HEK293 (cell line): ENCODE data around the gene PRAF2.
A peak's percentile ranks its signal among the peaks of the same experiment; 100 is the strongest.

Source experiments
- BCL11B ChIP-seq: fragments of 450-650 bp; formaldehyde crosslinking; IDR thresholded peaks from 2 replicates; pipeline ENCODE4 v1.5.1; 2016; ENCODE audit warnings: low read depth, missing biosample characterization, missing genetic modification characterization
- HOXC10 ChIP-seq: sonication (generic); formaldehyde crosslinking; IDR thresholded peaks from 2 replicates; pipeline ENCODE4 v1.8.1; 2023; ENCODE audit warnings: mild to moderate bottlenecking, missing genetic modification reagents
- PRDM6 ChIP-seq: fragments of 450-650 bp; formaldehyde crosslinking; IDR thresholded peaks from 2 replicates; pipeline ENCODE4 v1.5.1; 2017; ENCODE audit warnings: missing biosample characterization, missing genetic modification characterization
- REST ChIP-seq: fragments of 450-650 bp; formaldehyde crosslinking; IDR thresholded peaks from 2 replicates; pipeline ENCODE4 v1.5.1; 2016; ENCODE audit warnings: missing biosample characterization, missing genetic modification characterization
- SALL2 ChIP-seq: fragments of 450-650 bp; formaldehyde crosslinking; IDR thresholded peaks from 2 replicates; pipeline ENCODE4 v1.5.0; 2017; ENCODE audit warnings: missing biosample characterization, mild to moderate bottlenecking, missing genetic modification characterization, borderline replicate concordance
- SP2 ChIP-seq: fragments of 450-650 bp; formaldehyde crosslinking; IDR thresholded peaks from 2 replicates; pipeline ENCODE4 v1.5.1; 2016; ENCODE audit warnings: missing biosample characterization, missing genetic modification characterization
- SP3 ChIP-seq: fragments of 450-650 bp; formaldehyde crosslinking; IDR thresholded peaks from 2 replicates; pipeline ENCODE4 v1.5.1; 2016; ENCODE audit warnings: missing biosample characterization, missing genetic modification characterization
- ZBTB21 ChIP-seq: fragments of 450-650 bp; formaldehyde crosslinking; IDR thresholded peaks from 2 replicates; pipeline ENCODE4 v1.5.1; 2017; ENCODE audit warnings: missing biosample characterization, missing genetic modification characterization
- ZBTB44 ChIP-seq: fragments of 450-650 bp; IDR thresholded peaks from 2 replicates; pipeline ENCODE4 v1.5.1; 2018; ENCODE audit warnings: missing biosample characterization, mild to moderate bottlenecking, missing genetic modification characterization
- ZBTB8A ChIP-seq: fragments of 450-650 bp; formaldehyde crosslinking; IDR thresholded peaks from 2 replicates; pipeline ENCODE4 v1.5.1; 2016; ENCODE audit warnings: missing biosample characterization, missing genetic modification characterization
- ZEB2 ChIP-seq: fragments of 450-650 bp; formaldehyde crosslinking; IDR thresholded peaks from 2 replicates; pipeline ENCODE4 v1.5.1; 2016; ENCODE audit warnings: missing biosample characterization, missing genetic modification characterization
- ZFP41 ChIP-seq: fragments of 450-650 bp; formaldehyde crosslinking; IDR thresholded peaks from 2 replicates; pipeline ENCODE4 v1.5.1; 2016; ENCODE audit warnings: missing biosample characterization, missing genetic modification characterization, borderline replicate concordance
- ZIC2 ChIP-seq: fragments of 450-650 bp; formaldehyde crosslinking; IDR thresholded peaks from 2 replicates; pipeline ENCODE4 v1.5.1; 2016; ENCODE audit warnings: missing biosample characterization, missing genetic modification characterization
- ZNF133 ChIP-seq: fragments of 450-650 bp; formaldehyde crosslinking; IDR thresholded peaks from 2 replicates; pipeline ENCODE4 v1.5.1; 2016; ENCODE audit warnings: missing biosample characterization, missing genetic modification characterization
- ZNF175 ChIP-seq: fragments of 450-650 bp; formaldehyde crosslinking; IDR thresholded peaks from 2 replicates; pipeline ENCODE4 v1.5.1; 2016; ENCODE audit warnings: missing biosample characterization, missing genetic modification characterization
- ZNF2 ChIP-seq: fragments of 450-650 bp; formaldehyde crosslinking; IDR thresholded peaks from 2 replicates; pipeline ENCODE4 v1.5.1; 2016; ENCODE audit warnings: missing biosample characterization, missing genetic modification characterization
- ZNF202 ChIP-seq: fragments of 450-650 bp; formaldehyde crosslinking; IDR thresholded peaks from 2 replicates; pipeline ENCODE4 v1.5.1; 2016; ENCODE audit warnings: missing biosample characterization, missing genetic modification characterization, borderline replicate concordance
- ZNF341 ChIP-seq: fragments of 450-650 bp; formaldehyde crosslinking; IDR thresholded peaks from 2 replicates; pipeline ENCODE4; 2016; ENCODE audit warnings: low read depth, missing biosample characterization, missing genetic modification characterization
- ZNF404 ChIP-seq: fragments of 450-650 bp; formaldehyde crosslinking; IDR thresholded peaks from 2 replicates; pipeline ENCODE4 v1.5.1; 2017; ENCODE audit warnings: missing biosample characterization, missing genetic modification characterization
- ZNF473 ChIP-seq: fragments of 450-650 bp; formaldehyde crosslinking; IDR thresholded peaks from 2 replicates; pipeline ENCODE4 v1.5.1; 2017; ENCODE audit warnings: missing biosample characterization, missing genetic modification characterization
- ZNF513 ChIP-seq: fragments of 450-650 bp; IDR thresholded peaks from 2 replicates; pipeline ENCODE4 v1.5.1; 2018; ENCODE audit warnings: missing biosample characterization, missing genetic modification characterization
- ZNF529 ChIP-seq: fragments of 450-650 bp; formaldehyde crosslinking; IDR thresholded peaks from 2 replicates; pipeline ENCODE4 v1.5.1; 2017; ENCODE audit warnings: missing genetic modification characterization, missing biosample characterization; ENCODE audit not compliant: insufficient replicate concordance
- ZNF530 ChIP-seq: fragments of 450-650 bp; formaldehyde crosslinking; IDR thresholded peaks from 2 replicates; pipeline ENCODE4 v1.5.1; 2016; ENCODE audit warnings: low read depth, missing biosample characterization, missing genetic modification characterization
- ZNF558 ChIP-seq: fragments of 450-650 bp; formaldehyde crosslinking; IDR thresholded peaks from 2 replicates; pipeline ENCODE4 v1.5.1; 2016; ENCODE audit warnings: missing biosample characterization, missing genetic modification characterization
- ZNF580 ChIP-seq: fragments of 450-650 bp; formaldehyde crosslinking; IDR thresholded peaks from 2 replicates; pipeline ENCODE4 v1.5.1; 2016; ENCODE audit warnings: missing biosample characterization, missing genetic modification characterization
- ZNF585B ChIP-seq: fragments of 450-650 bp; formaldehyde crosslinking; IDR thresholded peaks from 2 replicates; pipeline ENCODE4 v1.5.1; 2016; ENCODE audit warnings: missing biosample characterization, missing genetic modification characterization
- ZNF621 ChIP-seq: fragments of 450-650 bp; formaldehyde crosslinking; IDR thresholded peaks from 2 replicates; pipeline ENCODE4 v1.5.1; 2017; ENCODE audit warnings: missing biosample characterization, missing genetic modification characterization
- ZNF639 ChIP-seq: fragments of 450-650 bp; formaldehyde crosslinking; IDR thresholded peaks from 2 replicates; pipeline ENCODE4 v1.5.1; 2016; ENCODE audit warnings: missing biosample characterization, missing genetic modification characterization
- ZNF670 ChIP-seq: fragments of 450-650 bp; formaldehyde crosslinking; IDR thresholded peaks from 2 replicates; pipeline ENCODE4 v1.5.1; 2016; ENCODE audit warnings: missing biosample characterization, missing genetic modification characterization, low read depth
- ZNF701 ChIP-seq: fragments of 450-650 bp; formaldehyde crosslinking; IDR thresholded peaks from 2 replicates; pipeline ENCODE4 v1.5.1; 2016; ENCODE audit warnings: missing biosample characterization, missing genetic modification characterization
- ZNF830 ChIP-seq: fragments of 450-650 bp; IDR thresholded peaks from 2 replicates; pipeline ENCODE4 v1.5.0; 2018; ENCODE audit warnings: missing biosample characterization, missing genetic modification characterization, low read depth, mild to moderate bottlenecking, moderate library complexity

Gene PRAF2

GRCh38 chrX:49039598-49040375 is 34.0 kb downstream of the PRAF2 start (continued):
- TF ChIP-seq ZBTB21 (peak; percentile 57), ZNF529 (no peak), ZNF585B (tag by site-specific recombination) (no peak), ZNF341 (tag by site-specific recombination) (no peak), ZNF2 (tag by site-specific recombination) (no peak), ZIC2 (tag by site-specific recombination) (0 out of 2 replicates have a peak, but pooled peaks have one; percentile 34), SALL2 (tag by site-specific recombination) (no peak), ZNF404 (tag by site-specific recombination) (no peak), PRDM6 (tag by site-specific recombination) (no peak), ZNF473 (tag by site-specific recombination) (no peak), ZNF530 (tag by site-specific recombination) (no peak), SP3 (tag by site-specific recombination) (peak; percentile 64; the same call in 1 of the 2 replicates), ZNF639 (tag by site-specific recombination) (no peak), ZNF580 (tag by site-specific recombination) (no peak), HOXC10 (CRISPR knock-in tag) (no peak), ZNF830 (no peak), ZBTB44 (tag by site-specific recombination) (no peak), ZFP41 (no peak), ZNF202 (no peak), ZNF513 (tag by site-specific recombination) (no peak), ZNF621 (tag by site-specific recombination) (no peak), ZNF133 (no peak), BCL11B (no peak), ZNF701 (tag by site-specific recombination) (no peak), SP2 (tag by site-specific recombination) (peak; percentile 62), REST (tag by site-specific recombination) (no peak), ZEB2 (tag by site-specific recombination) (peak; percentile 40; the same call in 1 of the 2 replicates), ZNF558 (tag by site-specific recombination) (no peak), ZNF670 (tag by site-specific recombination) (no peak), ZNF175 (tag by site-specific recombination) (no peak), ZBTB8A (tag by site-specific recombination) (peak; percentile 96)
